ENCODE results near the gene DNAJC15. TPM values are rescaled to one million over a fixed set of nuclear protein-coding genes. Genes with fewer than 3 reads are reported as not detected.
A peak's percentile ranks its signal among the peaks of the same experiment; 100 is the strongest.

The DNAJC15 gene
- total RNA-seq, 1 donor from 2014 or later = 17.1 TPM

DNA sequence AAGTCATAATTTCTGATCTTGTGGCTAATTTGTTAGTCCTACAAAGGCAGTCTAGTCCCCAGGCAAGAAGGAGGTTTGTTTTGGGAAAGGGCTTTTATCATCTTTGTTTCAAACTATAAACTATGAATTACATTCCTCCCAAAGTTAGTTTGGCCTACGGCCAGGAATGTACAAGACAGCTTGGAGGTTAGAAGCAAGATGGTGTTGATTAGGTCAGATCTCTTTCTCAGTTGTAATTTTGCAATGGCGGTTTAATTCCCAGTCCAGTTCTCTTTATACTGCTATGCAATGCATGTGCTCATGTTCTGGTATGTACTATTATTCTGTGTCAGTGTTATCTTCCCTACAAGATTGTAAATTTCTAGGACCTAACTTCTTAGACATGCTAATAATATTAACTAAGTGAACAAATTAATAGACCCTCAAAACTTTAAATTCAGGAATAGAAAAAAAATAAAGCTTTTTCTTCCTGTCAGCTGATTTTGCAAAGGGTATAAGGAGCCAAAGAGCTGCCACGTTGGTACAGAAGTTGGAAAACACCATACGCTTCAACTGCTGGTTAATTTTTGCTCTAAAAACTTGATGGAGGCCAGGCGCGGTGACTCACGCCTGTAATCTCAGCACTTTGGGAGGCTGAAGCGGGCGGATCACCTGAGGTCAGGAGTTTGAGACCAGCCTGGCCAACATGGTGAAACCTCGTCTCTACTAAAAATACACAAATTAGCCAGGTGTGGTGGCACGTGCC lies 1.3 kb upstream of the DNAJC15 start:
- H3K4me1 Mint-ChIP-seq (ENCODE audit: low read depth, unreplicated experiment) = peaks cover 4% of the 10 kb centered on the region
- H3K27me3 Mint-ChIP-seq (ENCODE audit: unreplicated experiment) = peaks cover 4% of the 10 kb centered on the region
- no peak overlapping the region for H3K4me3 Mint-ChIP-seq (ENCODE audit: unreplicated experiment)
- no peak for DNase-seq
- peaks cover 5% of the 10 kb centered on the region for H3K9me3 Mint-ChIP-seq (ENCODE audit: unreplicated experiment)
- H3K36me3 Mint-ChIP-seq (ENCODE audit: unreplicated experiment) = peaks cover 5% of the 10 kb centered on the region
- no peak overlapping the region for H3K27ac Mint-ChIP-seq (ENCODE audit: unreplicated experiment)
- TF ChIP-seq CTCF (IDR thresholded peaks at IDR 0.05; ENCODE audit: partially characterized antibody, unreplicated experiment) = no peak

- DNase-seq = no peak
- Mint-ChIP-seq H3K27ac (ENCODE audit: unreplicated experiment) (no peak overlapping the region), H3K9me3 (ENCODE audit: unreplicated experiment) (peaks cover 5% of the 10 kb centered on the region), H3K4me1 (ENCODE audit: low read depth, unreplicated experiment) (peaks cover 4% of the 10 kb centered on the region), H3K4me3 (ENCODE audit: unreplicated experiment) (peak overlapping the region; percentile 99), H3K27me3 (ENCODE audit: unreplicated experiment) (peaks cover 4% of the 10 kb centered on the region), H3K36me3 (ENCODE audit: unreplicated experiment) (peaks cover 5% of the 10 kb centered on the region)
- TF ChIP-seq CTCF (IDR thresholded peaks at IDR 0.05; ENCODE audit: partially characterized antibody, unreplicated experiment) = no peak
Measured at GRCh38 chr13:43022934-43023288, 475 bp upstream of the DNAJC15 start.

GRCh38 chr13:43026262-43026661 lies 2.9 kb downstream of the DNAJC15 start:
- Mint-ChIP-seq H3K36me3 (ENCODE audit: unreplicated experiment) (peaks cover 5% of the 10 kb centered on the region), H3K4me3 (ENCODE audit: unreplicated experiment) (no peak overlapping the region), H3K9me3 (ENCODE audit: unreplicated experiment) (peaks cover 5% of the 10 kb centered on the region), H3K27ac (ENCODE audit: unreplicated experiment) (no peak overlapping the region), H3K27me3 (ENCODE audit: unreplicated experiment) (peaks cover 4% of the 10 kb centered on the region), H3K4me1 (ENCODE audit: low read depth, unreplicated experiment) (peaks cover 4% of the 10 kb centered on the region)
- no peak for DNase-seq
- TF ChIP-seq CTCF (IDR thresholded peaks at IDR 0.05; ENCODE audit: partially characterized antibody, unreplicated experiment) = no peak

DNA sequence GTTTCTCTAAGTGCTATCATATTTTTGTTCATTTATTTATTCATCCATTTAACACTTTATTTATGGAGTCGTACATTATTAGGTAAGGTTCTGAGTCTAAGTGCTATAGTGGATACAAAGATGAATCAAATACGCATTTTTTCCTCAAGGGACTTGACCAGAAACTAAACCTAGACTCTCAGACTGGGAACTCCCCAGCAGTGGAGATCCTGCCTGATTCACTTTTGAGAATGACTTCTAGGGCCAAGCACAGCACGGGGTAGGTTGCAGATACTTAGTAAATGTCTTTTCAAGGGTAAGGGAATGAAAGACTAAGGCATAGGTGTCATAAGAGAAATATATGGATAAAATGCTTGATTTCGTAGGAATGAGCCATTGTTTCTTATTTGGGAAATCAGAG lies 7.2 kb downstream of the DNAJC15 start:
- Mint-ChIP-seq H3K27ac (ENCODE audit: unreplicated experiment) (no peak overlapping the region), H3K4me3 (ENCODE audit: unreplicated experiment) (no peak overlapping the region), H3K9me3 (ENCODE audit: unreplicated experiment) (no peaks in the 10 kb centered on the region)

More for the DNA sequence above, 7.2 kb downstream of the DNAJC15 start:
- peaks cover 4% of the 10 kb centered on the region for H3K36me3 Mint-ChIP-seq (ENCODE audit: unreplicated experiment)
- no peaks in the 10 kb centered on the region for H3K4me1 Mint-ChIP-seq (ENCODE audit: low read depth, unreplicated experiment)
- H3K27me3 Mint-ChIP-seq (ENCODE audit: unreplicated experiment) = no peaks in the 10 kb centered on the region
- no peak for TF ChIP-seq CTCF (IDR thresholded peaks at IDR 0.05; ENCODE audit: partially characterized antibody, unreplicated experiment)
- no peak for DNase-seq

Measured in glutamatergic neuron (in vitro differentiated cells).